WTC11 (cell line): ENCODE measurements around the gene MYO5C. TPM values are rescaled to one million over a fixed set of nuclear protein-coding genes. Genes with fewer than 3 reads are reported as not detected.

Experiments
- ATAC-seq: fragments of 200-7000 bp; cut with Tn5 transposase; 2 replicates; pipeline ENCODE4 v1.10.0; 2021; ENCODE audit warnings: mild to moderate bottlenecking, moderate library complexity
- CTCF ChIA-PET: fragments of 300-600 bp; sonication (Branson Sonifier 250); formaldehyde crosslinking; loops from one replicate; lab custom pipeline; 2021; ENCODE audit warnings: antibody characterized with exemption; lab: Charles Lee
- POLR2A ChIA-PET: fragments of 350-600 bp; sonication (Branson Sonifier 250); formaldehyde crosslinking; loops from one replicate; lab custom pipeline; 2021; ENCODE audit warnings: antibody characterized with exemption; lab: Charles Lee
- DNase-seq: peaks from one replicate; pipeline ENCODE4 v3.0.0; 2021; ENCODE audit warnings: low spot score
- H3K27ac Mint-ChIP-seq: 2 replicates; pipeline ENCODE4 v1.8.0; 2021; ENCODE audit warnings: mixed read lengths
- H3K27me3 Mint-ChIP-seq: 2 replicates; pipeline ENCODE4 v1.8.0; 2021; ENCODE audit warnings: low read depth, mild to moderate bottlenecking, moderate library complexity, mixed read lengths
- H3K36me3 Mint-ChIP-seq: 2 replicates; pipeline ENCODE4 v1.8.0; 2021; ENCODE audit warnings: mixed read lengths
- H3K4me1 Mint-ChIP-seq: 2 replicates; pipeline ENCODE4 v1.8.0; 2022; ENCODE audit warnings: mixed read lengths
- H3K4me3 Mint-ChIP-seq: 2 replicates; pipeline ENCODE4 v1.8.0; 2021; ENCODE audit warnings: mild to moderate bottlenecking, moderate library complexity, mixed read lengths
- H3K9me3 Mint-ChIP-seq: 2 replicates; pipeline ENCODE4 v1.8.0; 2021; ENCODE audit warnings: mixed read lengths
- ATF1 ChIP-seq: sonication (generic); formaldehyde crosslinking; IDR thresholded peaks from 2 replicates; pipeline ENCODE4 v1.8.1; 2023; ENCODE audit warnings: mild to moderate bottlenecking, moderate library complexity, missing genetic modification reagents
- ATF3 ChIP-seq: sonication (generic); formaldehyde crosslinking; conservative IDR thresholded peaks from 2 replicates; pipeline ENCODE4 v1.8.1; 2022; ENCODE audit warnings: mild to moderate bottlenecking, missing genetic modification reagents
- CDX4 ChIP-seq: fragments of 250-450 bp; sonication (Bioruptor Pico); IDR thresholded peaks from 2 replicates; pipeline ENCODE4 v1.9.0; 2021; ENCODE audit warnings: moderate library complexity, mild to moderate bottlenecking, inconsistent platforms, borderline replicate concordance
- CREB1 ChIP-seq: sonication (generic); formaldehyde crosslinking; IDR thresholded peaks from 2 replicates; pipeline ENCODE4 v1.8.0; 2023; ENCODE audit warnings: mild to moderate bottlenecking, missing genetic modification reagents
- E2F1 ChIP-seq: sonication (generic); formaldehyde crosslinking; IDR thresholded peaks from 2 replicates; pipeline ENCODE4 v1.8.0; 2022; ENCODE audit warnings: mild to moderate bottlenecking, missing genetic modification reagents
- FOXP1 ChIP-seq: sonication (generic); formaldehyde crosslinking; IDR thresholded peaks from 2 replicates; pipeline ENCODE4 v1.8.0; 2022; ENCODE audit warnings: missing genetic modification reagents, mild to moderate bottlenecking, moderate library complexity, borderline replicate concordance
- GRHL2 ChIP-seq: fragments of 250-450 bp; sonication (Bioruptor Pico); IDR thresholded peaks from 2 replicates; pipeline ENCODE4 v1.8.0; 2022; ENCODE audit warnings: mild to moderate bottlenecking, moderate library complexity; ENCODE audit not compliant: insufficient replicate concordance, severe bottlenecking
- GTF2I ChIP-seq: fragments of 250-450 bp; sonication (Bioruptor Pico); conservative IDR thresholded peaks from 2 replicates; pipeline ENCODE4 v1.4.0; 2021; ENCODE audit warnings: mild to moderate bottlenecking
- HMGA2 ChIP-seq: fragments of 250-450 bp; sonication (Bioruptor Pico); IDR thresholded peaks from 2 replicates; pipeline ENCODE4 v1.4.0; 2021; ENCODE audit warnings: mild to moderate bottlenecking, moderate library complexity
- IRF2 ChIP-seq: sonication (generic); formaldehyde crosslinking; IDR thresholded peaks from 2 replicates; pipeline ENCODE4 v1.8.0; 2022; ENCODE audit warnings: low read depth, missing genetic modification reagents, borderline replicate concordance
- JUN ChIP-seq: sonication (generic); formaldehyde crosslinking; IDR thresholded peaks from 2 replicates; pipeline ENCODE4 v1.8.0; 2023; ENCODE audit warnings: mild to moderate bottlenecking, missing genetic modification reagents
- KAT7 ChIP-seq: sonication (generic); formaldehyde crosslinking; IDR thresholded peaks from 2 replicates; pipeline ENCODE4 v1.8.1; 2023; ENCODE audit warnings: missing genetic modification reagents, mild to moderate bottlenecking, borderline replicate concordance
- NR2C2 ChIP-seq: sonication (generic); formaldehyde crosslinking; IDR thresholded peaks from 2 replicates; pipeline ENCODE4 v1.8.0; 2022; ENCODE audit warnings: mild to moderate bottlenecking, missing genetic modification reagents
- OVOL2 ChIP-seq: fragments of 250-450 bp; sonication (Bioruptor Pico); IDR thresholded peaks from 2 replicates; pipeline ENCODE4 v1.9.0; 2021; ENCODE audit warnings: mild to moderate bottlenecking, borderline replicate concordance
- RORB ChIP-seq: fragments of 250-450 bp; sonication (Bioruptor Pico); IDR thresholded peaks from 2 replicates; pipeline ENCODE4 v1.9.0; 2021; ENCODE audit warnings: mild to moderate bottlenecking
- SOX15 ChIP-seq: fragments of 250-450 bp; sonication (Bioruptor Pico); IDR thresholded peaks from 2 replicates; pipeline ENCODE4 v1.9.0; 2021; ENCODE audit warnings: mild to moderate bottlenecking
- SP1 ChIP-seq: sonication (generic); formaldehyde crosslinking; conservative IDR thresholded peaks from 2 replicates; pipeline ENCODE4 v1.8.1; 2022; ENCODE audit warnings: missing genetic modification reagents
- total RNA-seq: library from RNA; stranded (reverse); gene quantifications from 3 replicates; pipeline ENCODE4 v1.2.3, GENCODE V29; 2021
- TF ChIP-seq, protein P1 (sequence below): fragments of 200-600 bp; IDR thresholded peaks from 2 replicates; pipeline ENCODE4 v1.8.0; 2022; ENCODE audit warnings: antibody characterized with exemption
- TF ChIP-seq, protein P2 (sequence below): sonication (generic); formaldehyde crosslinking; IDR thresholded peaks from 2 replicates; pipeline ENCODE4 v1.8.0; 2022; ENCODE audit warnings: missing genetic modification reagents
- TF ChIP-seq, protein P3 (sequence below): sonication (generic); formaldehyde crosslinking; IDR thresholded peaks from 2 replicates; pipeline ENCODE4 v1.8.1; 2023; ENCODE audit warnings: mild to moderate bottlenecking, missing genetic modification reagents, moderate library complexity

MYO5C gene
- total RNA-seq, 1 experiment from 2014 or later, result 25.3 TPM

DNA sequence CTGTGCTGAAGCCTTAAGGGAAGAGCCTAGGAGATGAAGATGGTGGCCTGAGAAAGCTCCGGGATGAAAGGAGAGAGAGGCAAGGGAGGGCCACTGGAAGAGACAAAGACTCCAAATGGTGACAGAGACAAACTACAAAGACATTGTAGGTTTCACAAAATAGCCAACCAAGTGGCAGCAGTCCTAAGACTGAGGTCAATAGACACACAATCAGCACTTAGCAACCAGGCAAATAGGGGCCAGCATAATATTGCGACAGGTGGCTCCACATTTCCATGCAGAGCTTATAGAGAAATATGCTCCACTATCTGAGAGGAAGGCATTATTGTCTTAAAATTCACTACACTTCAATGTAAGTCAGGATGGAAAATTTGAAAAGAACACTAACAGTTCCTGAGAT lies 22.1 kb upstream of the MYO5C start:
- ATAC-seq, result no peak
- Mint-ChIP-seq H3K27me3 (no peaks in the 10 kb centered on the region), H3K4me1 (no peaks in the 10 kb centered on the region), H3K9me3 (no peaks in the 10 kb centered on the region), H3K4me3 (no peak overlapping the region), H3K36me3 (peaks cover 33% of the 10 kb centered on the region), H3K27ac (no peak overlapping the region; the same call in 1 of the 2 replicates)
- CTCF ChIA-PET, result interaction anchor here (0.7 kb wide), 3 partner anchors 100 to 1145 kb away, joined by 4 read pairs; no protein-coding TSS in a partner anchor
- DNase-seq, result no peak
- TF ChIP-seq RORB (CRISPR knock-in tag) (no peak), JUN (CRISPR knock-in tag) (no peak), CDX4 (CRISPR knock-in tag) (no peak), FOXP1 (CRISPR knock-in tag) (no peak), SP1 (CRISPR knock-in tag) (no peak), IRF2 (no peak), GTF2I (CRISPR knock-in tag) (no peak), E2F1 (no peak), NR2C2 (CRISPR knock-in tag) (no peak), GRHL2 (CRISPR knock-in tag) (no peak), OVOL2 (no peak), HMGA2 (CRISPR knock-in tag) (no peak), KAT7 (no peak), CREB1 (CRISPR knock-in tag) (no peak), ATF1 (CRISPR knock-in tag) (no peak), ATF3 (CRISPR knock-in tag) (no peak), SOX15 (CRISPR knock-in tag) (no peak)
- TF ChIP-seq, protein P1, sequence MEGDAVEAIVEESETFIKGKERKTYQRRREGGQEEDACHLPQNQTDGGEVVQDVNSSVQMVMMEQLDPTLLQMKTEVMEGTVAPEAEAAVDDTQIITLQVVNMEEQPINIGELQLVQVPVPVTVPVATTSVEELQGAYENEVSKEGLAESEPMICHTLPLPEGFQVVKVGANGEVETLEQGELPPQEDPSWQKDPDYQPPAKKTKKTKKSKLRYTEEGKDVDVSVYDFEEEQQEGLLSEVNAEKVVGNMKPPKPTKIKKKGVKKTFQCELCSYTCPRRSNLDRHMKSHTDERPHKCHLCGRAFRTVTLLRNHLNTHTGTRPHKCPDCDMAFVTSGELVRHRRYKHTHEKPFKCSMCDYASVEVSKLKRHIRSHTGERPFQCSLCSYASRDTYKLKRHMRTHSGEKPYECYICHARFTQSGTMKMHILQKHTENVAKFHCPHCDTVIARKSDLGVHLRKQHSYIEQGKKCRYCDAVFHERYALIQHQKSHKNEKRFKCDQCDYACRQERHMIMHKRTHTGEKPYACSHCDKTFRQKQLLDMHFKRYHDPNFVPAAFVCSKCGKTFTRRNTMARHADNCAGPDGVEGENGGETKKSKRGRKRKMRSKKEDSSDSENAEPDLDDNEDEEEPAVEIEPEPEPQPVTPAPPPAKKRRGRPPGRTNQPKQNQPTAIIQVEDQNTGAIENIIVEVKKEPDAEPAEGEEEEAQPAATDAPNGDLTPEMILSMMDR, result no peak
- TF ChIP-seq, protein P2, sequence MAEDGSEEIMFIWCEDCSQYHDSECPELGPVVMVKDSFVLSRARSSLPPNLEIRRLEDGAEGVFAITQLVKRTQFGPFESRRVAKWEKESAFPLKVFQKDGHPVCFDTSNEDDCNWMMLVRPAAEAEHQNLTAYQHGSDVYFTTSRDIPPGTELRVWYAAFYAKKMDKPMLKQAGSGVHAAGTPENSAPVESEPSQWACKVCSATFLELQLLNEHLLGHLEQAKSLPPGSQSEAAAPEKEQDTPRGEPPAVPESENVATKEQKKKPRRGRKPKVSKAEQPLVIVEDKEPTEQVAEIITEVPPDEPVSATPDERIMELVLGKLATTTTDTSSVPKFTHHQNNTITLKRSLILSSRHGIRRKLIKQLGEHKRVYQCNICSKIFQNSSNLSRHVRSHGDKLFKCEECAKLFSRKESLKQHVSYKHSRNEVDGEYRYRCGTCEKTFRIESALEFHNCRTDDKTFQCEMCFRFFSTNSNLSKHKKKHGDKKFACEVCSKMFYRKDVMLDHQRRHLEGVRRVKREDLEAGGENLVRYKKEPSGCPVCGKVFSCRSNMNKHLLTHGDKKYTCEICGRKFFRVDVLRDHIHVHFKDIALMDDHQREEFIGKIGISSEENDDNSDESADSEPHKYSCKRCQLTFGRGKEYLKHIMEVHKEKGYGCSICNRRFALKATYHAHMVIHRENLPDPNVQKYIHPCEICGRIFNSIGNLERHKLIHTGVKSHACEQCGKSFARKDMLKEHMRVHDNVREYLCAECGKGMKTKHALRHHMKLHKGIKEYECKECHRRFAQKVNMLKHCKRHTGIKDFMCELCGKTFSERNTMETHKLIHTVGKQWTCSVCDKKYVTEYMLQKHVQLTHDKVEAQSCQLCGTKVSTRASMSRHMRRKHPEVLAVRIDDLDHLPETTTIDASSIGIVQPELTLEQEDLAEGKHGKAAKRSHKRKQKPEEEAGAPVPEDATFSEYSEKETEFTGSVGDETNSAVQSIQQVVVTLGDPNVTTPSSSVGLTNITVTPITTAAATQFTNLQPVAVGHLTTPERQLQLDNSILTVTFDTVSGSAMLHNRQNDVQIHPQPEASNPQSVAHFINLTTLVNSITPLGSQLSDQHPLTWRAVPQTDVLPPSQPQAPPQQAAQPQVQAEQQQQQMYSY (CRISPR knock-in tag), result no peak
- TF ChIP-seq, protein P3, sequence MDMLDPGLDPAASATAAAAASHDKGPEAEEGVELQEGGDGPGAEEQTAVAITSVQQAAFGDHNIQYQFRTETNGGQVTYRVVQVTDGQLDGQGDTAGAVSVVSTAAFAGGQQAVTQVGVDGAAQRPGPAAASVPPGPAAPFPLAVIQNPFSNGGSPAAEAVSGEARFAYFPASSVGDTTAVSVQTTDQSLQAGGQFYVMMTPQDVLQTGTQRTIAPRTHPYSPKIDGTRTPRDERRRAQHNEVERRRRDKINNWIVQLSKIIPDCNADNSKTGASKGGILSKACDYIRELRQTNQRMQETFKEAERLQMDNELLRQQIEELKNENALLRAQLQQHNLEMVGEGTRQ, result no peak
- POLR2A ChIA-PET, result no interaction called here
